Adrenal gland (tissue), 5 donors: ENCODE measurements around the gene PDCD4.

ENCODE experiments used
- POLR2A ChIP-seq, 2 donors: fragments of 450-650 bp; IDR thresholded peaks; one replicate each; pipeline ENCODE4 v1.6.1; 2017; ENCODE audit warnings: antibody characterized with exemption in 2 of 2, mild to moderate bottlenecking in 2 of 2, moderate library complexity in 1 of 2
- TF ChIP-seq, protein P1 (sequence below), 6 experiments: fragments of 450-650 bp in 4 of 6; fragments of 200-600 bp in 2 of 6; sonication (generic) in 1 of 6; IDR thresholded peaks; 1 replicate in 5 of 6; 2 replicates in 1 of 6; pipeline versions ENCODE4 v1.5.1 to v1.8.0; 2016 to 2021; ENCODE audit warnings: antibody characterized with exemption in 6 of 6, mild to moderate bottlenecking in 2 of 6, moderate library complexity in 1 of 6
- donor health status: DM: no; HTN: no; CAD: no.

DNA sequence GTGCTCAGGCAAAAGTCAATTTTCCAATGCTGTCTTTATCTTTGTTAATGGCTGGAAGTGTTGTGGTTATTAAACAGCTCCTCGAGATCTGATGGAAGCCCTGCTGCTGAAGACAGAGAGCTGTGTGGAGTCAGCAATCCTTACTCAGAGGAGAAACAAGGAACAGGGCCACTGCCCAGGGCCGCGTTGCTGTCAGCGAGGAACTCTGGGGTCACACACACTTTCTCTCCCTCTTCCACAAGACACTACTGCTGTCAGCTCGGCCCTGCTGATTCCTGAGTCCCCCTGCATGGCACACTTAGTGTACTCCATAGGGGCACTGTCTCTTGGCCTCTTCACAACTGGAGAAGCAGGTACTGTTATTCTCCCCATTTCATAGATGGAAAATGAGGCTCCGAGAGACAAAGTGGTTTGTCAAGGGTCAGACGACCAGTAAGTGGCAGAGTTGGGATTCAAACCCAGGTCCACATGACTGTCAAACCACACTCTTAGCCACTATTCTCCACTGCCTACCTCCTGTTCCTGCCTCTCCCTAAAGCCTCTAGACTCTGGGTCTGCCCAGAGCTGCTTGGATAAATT lies 29.3 kb upstream of the PDCD4 start:
- no peak for TF ChIP-seq POLR2A (IDR thresholded peaks at IDR 0.05)
- TF ChIP-seq, protein P1, sequence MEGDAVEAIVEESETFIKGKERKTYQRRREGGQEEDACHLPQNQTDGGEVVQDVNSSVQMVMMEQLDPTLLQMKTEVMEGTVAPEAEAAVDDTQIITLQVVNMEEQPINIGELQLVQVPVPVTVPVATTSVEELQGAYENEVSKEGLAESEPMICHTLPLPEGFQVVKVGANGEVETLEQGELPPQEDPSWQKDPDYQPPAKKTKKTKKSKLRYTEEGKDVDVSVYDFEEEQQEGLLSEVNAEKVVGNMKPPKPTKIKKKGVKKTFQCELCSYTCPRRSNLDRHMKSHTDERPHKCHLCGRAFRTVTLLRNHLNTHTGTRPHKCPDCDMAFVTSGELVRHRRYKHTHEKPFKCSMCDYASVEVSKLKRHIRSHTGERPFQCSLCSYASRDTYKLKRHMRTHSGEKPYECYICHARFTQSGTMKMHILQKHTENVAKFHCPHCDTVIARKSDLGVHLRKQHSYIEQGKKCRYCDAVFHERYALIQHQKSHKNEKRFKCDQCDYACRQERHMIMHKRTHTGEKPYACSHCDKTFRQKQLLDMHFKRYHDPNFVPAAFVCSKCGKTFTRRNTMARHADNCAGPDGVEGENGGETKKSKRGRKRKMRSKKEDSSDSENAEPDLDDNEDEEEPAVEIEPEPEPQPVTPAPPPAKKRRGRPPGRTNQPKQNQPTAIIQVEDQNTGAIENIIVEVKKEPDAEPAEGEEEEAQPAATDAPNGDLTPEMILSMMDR (IDR thresholded peaks at IDR 0.05), result no peak
